IMR-90 (cell line): ENCODE results near the gene BIK. TPM values are rescaled to one million over a fixed set of nuclear protein-coding genes. Genes with fewer than 3 reads are reported as not detected.

Experiments used
- ATAC-seq: fragments of 200-7000 bp; cut with Tn5 transposase; 2 replicates; pipeline ENCODE4 v1.9.1; 2020; ENCODE audit warnings: low read depth, mild to moderate bottlenecking, moderate library complexity
- BruUV-seq: library from RNA; stranded (reverse); fragments of 400-500 nt; replicated peaks from 2 replicates; lab custom pipeline; 2021; lab: Mats Ljungman, UMichigan
- CTCF ChIA-PET: fragments of 300-600 bp; formaldehyde crosslinking; extraction: SDS; loops from one replicate; lab custom pipeline; 2021; ENCODE audit warnings: antibody characterized with exemption; lab: Yijun Ruan, JAX
- POLR2A ChIA-PET: fragments of 300-600 bp; sonication (Branson Sonifier 250); formaldehyde crosslinking; loops from one replicate; lab custom pipeline; 2022; ENCODE audit warnings: antibody characterized with exemption; ENCODE audit not compliant: unreplicated experiment; lab: Charles Lee
- DNase-seq: peaks from one replicate; pipeline ENCODE4 v3.0.0; 2013
- H2AFZ ChIP-seq: replicated peaks from 2 replicates; pipeline ENCODE3; 2013; ENCODE audit warnings: low read length, mild to moderate bottlenecking; ENCODE audit not compliant: poor library complexity
- H2AK5ac ChIP-seq: 2 replicates; pipeline ENCODE4 v1.6.1; 2013; ENCODE audit warnings: low read depth, low read length, inconsistent platforms
- H2AK9ac ChIP-seq: replicated peaks from 2 replicates; pipeline ENCODE3; 2013; ENCODE audit warnings: mild to moderate bottlenecking, low read depth, low read length, moderate library complexity; ENCODE audit not compliant: poor library complexity
- H2BK120ac ChIP-seq: 2 replicates; pipeline ENCODE4 v1.6.1; 2013; ENCODE audit warnings: low read depth, low read length, inconsistent platforms
- H2BK15ac ChIP-seq: 3 replicates; pipeline ENCODE4 v1.6.1; 2013; ENCODE audit warnings: low read depth, low read length, inconsistent platforms
- H2BK20ac ChIP-seq: 2 replicates; pipeline ENCODE4 v1.6.1; 2013; ENCODE audit warnings: low read depth, mild to moderate bottlenecking, inconsistent platforms, low read length, moderate library complexity
- H2BK5ac ChIP-seq: 2 replicates; pipeline ENCODE4 v1.6.1; 2013; ENCODE audit warnings: mild to moderate bottlenecking, low read depth, low read length, inconsistent platforms; ENCODE audit not compliant: poor library complexity, severe bottlenecking
- H3K14ac ChIP-seq: replicated peaks from 2 replicates; pipeline ENCODE4 v1.6.1; 2013; ENCODE audit warnings: low read depth, low read length, inconsistent platforms
- H3K18ac ChIP-seq: 2 replicates; pipeline ENCODE4 v1.6.1; 2013; ENCODE audit warnings: low read depth, low read length, control low read depth
- H3K23ac ChIP-seq: 2 replicates; pipeline ENCODE4 v1.6.1; 2013; ENCODE audit warnings: low read depth, low read length, inconsistent platforms
- H3K27ac ChIP-seq: 2 replicates; pipeline ENCODE4 v1.5.1; 2013; ENCODE audit warnings: mild to moderate bottlenecking, control low read depth, low read length; ENCODE audit not compliant: insufficient read depth
- H3K27me3 ChIP-seq: 2 replicates; pipeline ENCODE4 v1.6.1; 2013; ENCODE audit warnings: low read length; ENCODE audit not compliant: control insufficient read depth, insufficient read depth
- H3K36me3 ChIP-seq: 2 replicates; pipeline ENCODE4 v1.6.1; 2013; ENCODE audit warnings: low read length, mixed read lengths; ENCODE audit not compliant: control insufficient read depth, insufficient read depth
- H3K4ac ChIP-seq: 2 replicates; pipeline ENCODE4 v1.6.1; 2013; ENCODE audit warnings: low read depth, low read length, inconsistent platforms
- H3K4me1 ChIP-seq: 2 replicates; pipeline ENCODE4 v1.6.1; 2013; ENCODE audit warnings: low read length, mixed read lengths; ENCODE audit not compliant: control insufficient read depth, insufficient read depth
- H3K4me2 ChIP-seq: 2 replicates; pipeline ENCODE4 v1.6.1; 2013; ENCODE audit warnings: low read depth, mild to moderate bottlenecking, control low read depth, low read length, moderate library complexity
- H3K4me3 ChIP-seq: 2 replicates; pipeline ENCODE4 v1.5.1; 2013; ENCODE audit warnings: low read depth, mild to moderate bottlenecking, control low read depth, low read length, moderate library complexity; ENCODE audit not compliant: insufficient read depth
- H3K56ac ChIP-seq: 2 replicates; pipeline ENCODE4 v1.6.1; 2013; ENCODE audit warnings: low read length, inconsistent platforms; ENCODE audit not compliant: insufficient read depth; ENCODE audit errors: extremely low read depth
- H3K79me1 ChIP-seq, 2 experiments: 2 replicates each; pipeline ENCODE4 v1.6.1; 2013; ENCODE audit warnings: low read length in 2 of 2, inconsistent platforms in 1 of 2, low read depth in 1 of 2
- H3K9ac ChIP-seq: 2 replicates; pipeline ENCODE4 v1.6.1; 2013; ENCODE audit warnings: low read depth, low read length, control low read depth
- H3K9me1 ChIP-seq: 2 replicates; pipeline ENCODE4 v1.6.1; 2013; ENCODE audit warnings: low read length, inconsistent platforms; ENCODE audit not compliant: insufficient read depth
- H3K9me3 ChIP-seq: 2 replicates; pipeline ENCODE4 v1.6.1; 2013; ENCODE audit warnings: low read length; ENCODE audit not compliant: control insufficient read depth, insufficient read depth
- H4K20me1 ChIP-seq: 2 replicates; pipeline ENCODE4 v1.6.1; 2013; ENCODE audit warnings: low read length, inconsistent platforms; ENCODE audit not compliant: insufficient read depth
- H4K5ac ChIP-seq: 2 replicates; pipeline ENCODE4 v1.6.1; 2013; ENCODE audit warnings: mild to moderate bottlenecking, low read depth, low read length, control low read depth
- H4K8ac ChIP-seq, 2 experiments: 2 replicates each; pipeline ENCODE4 v1.6.1; 2013; ENCODE audit warnings: low read depth in 2 of 2, low read length in 2 of 2, control low read depth in 1 of 2, inconsistent platforms in 1 of 2
- H4K91ac ChIP-seq: 2 replicates; pipeline ENCODE4 v1.6.1; 2013; ENCODE audit warnings: low read depth, low read length, inconsistent platforms; ENCODE audit not compliant: insufficient read depth
- BHLHE40 ChIP-seq: fragments of 150-350 bp; IDR thresholded peaks from 2 replicates; pipeline ENCODE4 v1.6.1; 2016; ENCODE audit warnings: mild to moderate bottlenecking, low read depth, low read length
- CEBPB ChIP-seq: IDR thresholded peaks from 2 replicates; pipeline ENCODE4 v1.6.1; 2012; ENCODE audit warnings: low read depth, low read length, improper control_type of control experiment
- CHD1 ChIP-seq: IDR thresholded peaks from 2 replicates; pipeline ENCODE4 v1.6.1; 2012; ENCODE audit warnings: low read depth, low read length, improper control_type of control experiment
- FOS ChIP-seq: fragments of 150-350 bp; IDR thresholded peaks from 2 replicates; pipeline ENCODE4 v1.6.1; 2016; ENCODE audit warnings: low read depth, low read length
- MAFK ChIP-seq: IDR thresholded peaks from 2 replicates; pipeline ENCODE4 v1.6.1; 2012; ENCODE audit warnings: low read depth, low read length, improper control_type of control experiment
- MAZ ChIP-seq: IDR thresholded peaks from 2 replicates; pipeline ENCODE4 v1.6.1; 2012; ENCODE audit warnings: low read depth, mild to moderate bottlenecking, low read length, improper control_type of control experiment, moderate library complexity, borderline replicate concordance
- MXI1 ChIP-seq: IDR thresholded peaks from 2 replicates; pipeline ENCODE4 v1.6.1; 2012; ENCODE audit warnings: low read depth, mild to moderate bottlenecking, low read length, moderate library complexity, borderline replicate concordance
- NFE2L2 ChIP-seq: fragments of 150-350 bp; IDR thresholded peaks from 2 replicates; pipeline ENCODE4 v1.6.1; 2016; ENCODE audit warnings: low read depth, mild to moderate bottlenecking, low read length
- POLR2A ChIP-seq: IDR thresholded peaks from 2 replicates; pipeline ENCODE4 v1.6.1; 2012; ENCODE audit warnings: mild to moderate bottlenecking, low read depth, low read length
- RAD21 ChIP-seq: IDR thresholded peaks from 2 replicates; pipeline ENCODE4 v1.6.1; 2012; ENCODE audit warnings: low read length, improper control_type of control experiment
- RCOR1 ChIP-seq: IDR thresholded peaks from 2 replicates; pipeline ENCODE4 v1.6.1; 2012; ENCODE audit warnings: mild to moderate bottlenecking, low read length, improper control_type of control experiment; ENCODE audit not compliant: insufficient replicate concordance
- RFX5 ChIP-seq: IDR thresholded peaks from 2 replicates; pipeline ENCODE4 v1.8.0; 2012; ENCODE audit warnings: low read depth, mild to moderate bottlenecking, low read length, moderate library complexity
- SMC3 ChIP-seq: fragments of 150-350 bp; IDR thresholded peaks from 2 replicates; pipeline ENCODE4 v1.6.1; 2016; ENCODE audit warnings: low read depth, mild to moderate bottlenecking, antibody characterized with exemption, low read length, moderate library complexity
- WGBS, 2 experiments: methylation state at CpG; one replicate each; pipeline versions ENCODE4 v1.1.5 to v1.1.7; 2013; ENCODE audit warnings: missing lambda C conversion rate in 2 of 2; ENCODE audit not compliant: insufficient read length in 1 of 2; ENCODE audit errors: extremely low coverage in 2 of 2; 5-methylcytosine and 5-hydroxymethylcytosine counted together
- dilution Hi-C: fragments of 300-500 bp; cut with HindIII; formaldehyde crosslinking; loops from one replicate; pipeline ENCODE4 v1.14.3; 2018; ENCODE audit warnings: low sequenced_read_pairs; ENCODE audit not compliant: unreplicated experiment
- in situ Hi-C: fragments of 300-500 bp; cut with MboI; formaldehyde crosslinking; loops from 3 replicates; pipeline ENCODE4 v1.14.3; 2019; ENCODE audit warnings: low sequenced_read_pairs, inconsistent platforms, mixed read lengths
- intact Hi-C: fragments of 100-400 bp; cut with micrococcal nuclease; formaldehyde crosslinking; loops from 2 replicates; pipeline ENCODE4 v1.10.0; 2022
- polyA plus RNA-seq, 3 experiments: library from polyadenylated mRNA; depleted of rRNA; stranded (reverse); fragments of >200 nt; gene quantifications; 2 replicates each; pipeline ENCODE4 v1.2.3, GENCODE V29; 2012; ENCODE audit warnings: low replicate concordance in 1 of 3
- total RNA-seq: library from RNA; depleted of rRNA; stranded (reverse); fragments of >200 nt; gene quantifications from 2 replicates; pipeline ENCODE4 v1.2.3, GENCODE V29; 2012
- TF ChIP-seq, protein P1 (sequence below): fragments of 150-350 bp; IDR thresholded peaks from 2 replicates; pipeline ENCODE4 v1.6.1; 2017; ENCODE audit warnings: mild to moderate bottlenecking, antibody characterized with exemption, low read length, low read depth
- TF ChIP-seq, protein P2 (sequence below): conservative IDR thresholded peaks from 2 replicates; pipeline ENCODE4 v1.5.1; 2012; ENCODE audit warnings: mild to moderate bottlenecking, low read depth, low read length, improper control_type of control experiment
- TF ChIP-seq, protein P3 (sequence below): fragments of 150-350 bp; IDR thresholded peaks from 2 replicates; pipeline ENCODE4 v1.6.1; 2016; ENCODE audit warnings: low read depth, mild to moderate bottlenecking, low read length, moderate library complexity, borderline replicate concordance

Gene BIK
- total and polyA plus RNA-seq, 2 of the 4 experiments (the other 2 are of a cell fraction) = 0.18 TPM; not detected in 1

DNA sequence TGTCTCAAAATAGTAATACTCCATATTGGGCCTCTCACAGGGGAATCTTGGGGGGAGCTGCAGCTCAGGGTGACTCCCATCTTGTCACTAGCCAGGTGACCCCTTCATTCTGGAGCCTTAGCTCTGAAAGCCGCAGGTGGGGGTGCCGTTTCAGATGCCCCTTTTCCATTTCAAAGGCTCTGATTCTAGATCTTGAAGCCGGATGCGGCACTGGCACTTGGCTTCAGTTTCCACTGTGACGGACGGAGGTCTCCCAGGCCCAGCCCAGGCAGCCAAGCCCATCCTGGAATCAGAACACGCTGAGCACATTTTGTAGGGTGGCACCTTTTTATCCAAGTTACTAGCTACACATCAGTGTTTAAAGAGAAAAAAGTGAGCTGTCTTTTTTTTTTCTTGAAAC, 6.4 kb downstream of the BIK start:
- ATAC-seq = no peak
- no peaks in the 10 kb centered on the region for H3K9me1 ChIP-seq
- peaks cover 27% of the 10 kb centered on the region for H3K27me3 ChIP-seq
- H2AK5ac ChIP-seq = no peak overlapping the region
- no peaks in the 10 kb centered on the region for H4K20me1 ChIP-seq
- H3K79me1 ChIP-seq = no peaks in the 10 kb centered on the region
- CTCF ChIA-PET = no interaction called here
- H2AFZ ChIP-seq = no peak overlapping the region
- WGBS, 2 experiments = 73% methylated on average over 3 of the region's 7 CpGs; no CpG with 5 or more reads in 1 of the 2 experiments
- no peak overlapping the region for H3K9ac ChIP-seq
- H3K4me2 ChIP-seq = no peak overlapping the region
- H2BK15ac ChIP-seq = no peak overlapping the region
- POLR2A ChIA-PET = no interaction called here
- no peaks in the 10 kb centered on the region for H3K4me1 ChIP-seq
- no peak overlapping the region for H3K4me3 ChIP-seq
- H2BK20ac ChIP-seq = no peak overlapping the region
- H4K91ac ChIP-seq = no peak overlapping the region
- no peak overlapping the region for H2BK120ac ChIP-seq
- BruUV-seq = no TSS peak
- H3K9me3 ChIP-seq = no peaks in the 10 kb centered on the region
- dilution Hi-C loops = no loop called here
- intact Hi-C loops = no loop called here
- TF ChIP-seq NFE2L2 (no peak), MAZ (no peak), MAFK (no peak), RFX5 (no peak), MXI1 (no peak), FOS (no peak), CEBPB (no peak), RAD21 (no peak), POLR2A (no peak), RCOR1 (no peak), SMC3 (no peak), BHLHE40 (no peak), CHD1 (no peak)
- TF ChIP-seq, protein P1, sequence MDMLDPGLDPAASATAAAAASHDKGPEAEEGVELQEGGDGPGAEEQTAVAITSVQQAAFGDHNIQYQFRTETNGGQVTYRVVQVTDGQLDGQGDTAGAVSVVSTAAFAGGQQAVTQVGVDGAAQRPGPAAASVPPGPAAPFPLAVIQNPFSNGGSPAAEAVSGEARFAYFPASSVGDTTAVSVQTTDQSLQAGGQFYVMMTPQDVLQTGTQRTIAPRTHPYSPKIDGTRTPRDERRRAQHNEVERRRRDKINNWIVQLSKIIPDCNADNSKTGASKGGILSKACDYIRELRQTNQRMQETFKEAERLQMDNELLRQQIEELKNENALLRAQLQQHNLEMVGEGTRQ = no peak
- TF ChIP-seq, protein P2, sequence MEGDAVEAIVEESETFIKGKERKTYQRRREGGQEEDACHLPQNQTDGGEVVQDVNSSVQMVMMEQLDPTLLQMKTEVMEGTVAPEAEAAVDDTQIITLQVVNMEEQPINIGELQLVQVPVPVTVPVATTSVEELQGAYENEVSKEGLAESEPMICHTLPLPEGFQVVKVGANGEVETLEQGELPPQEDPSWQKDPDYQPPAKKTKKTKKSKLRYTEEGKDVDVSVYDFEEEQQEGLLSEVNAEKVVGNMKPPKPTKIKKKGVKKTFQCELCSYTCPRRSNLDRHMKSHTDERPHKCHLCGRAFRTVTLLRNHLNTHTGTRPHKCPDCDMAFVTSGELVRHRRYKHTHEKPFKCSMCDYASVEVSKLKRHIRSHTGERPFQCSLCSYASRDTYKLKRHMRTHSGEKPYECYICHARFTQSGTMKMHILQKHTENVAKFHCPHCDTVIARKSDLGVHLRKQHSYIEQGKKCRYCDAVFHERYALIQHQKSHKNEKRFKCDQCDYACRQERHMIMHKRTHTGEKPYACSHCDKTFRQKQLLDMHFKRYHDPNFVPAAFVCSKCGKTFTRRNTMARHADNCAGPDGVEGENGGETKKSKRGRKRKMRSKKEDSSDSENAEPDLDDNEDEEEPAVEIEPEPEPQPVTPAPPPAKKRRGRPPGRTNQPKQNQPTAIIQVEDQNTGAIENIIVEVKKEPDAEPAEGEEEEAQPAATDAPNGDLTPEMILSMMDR = no peak
- TF ChIP-seq, protein P3, sequence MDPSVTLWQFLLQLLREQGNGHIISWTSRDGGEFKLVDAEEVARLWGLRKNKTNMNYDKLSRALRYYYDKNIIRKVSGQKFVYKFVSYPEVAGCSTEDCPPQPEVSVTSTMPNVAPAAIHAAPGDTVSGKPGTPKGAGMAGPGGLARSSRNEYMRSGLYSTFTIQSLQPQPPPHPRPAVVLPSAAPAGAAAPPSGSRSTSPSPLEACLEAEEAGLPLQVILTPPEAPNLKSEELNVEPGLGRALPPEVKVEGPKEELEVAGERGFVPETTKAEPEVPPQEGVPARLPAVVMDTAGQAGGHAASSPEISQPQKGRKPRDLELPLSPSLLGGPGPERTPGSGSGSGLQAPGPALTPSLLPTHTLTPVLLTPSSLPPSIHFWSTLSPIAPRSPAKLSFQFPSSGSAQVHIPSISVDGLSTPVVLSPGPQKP = no peak
- no peak overlapping the region for H2BK5ac ChIP-seq
- no peak overlapping the region for H4K5ac ChIP-seq
- no peak overlapping the region for H2AK9ac ChIP-seq
- DNase-seq = no peak
- H3K27ac ChIP-seq = no peak overlapping the region
- no peak overlapping the region for H3K4ac ChIP-seq
- H3K36me3 ChIP-seq = no peaks in the 10 kb centered on the region
- no peak overlapping the region for H3K14ac ChIP-seq
- in situ Hi-C loops = no loop called here
- H3K18ac ChIP-seq = no peak overlapping the region
- no peak overlapping the region for H3K56ac ChIP-seq
- H3K23ac ChIP-seq = no peak overlapping the region
- H4K8ac ChIP-seq = no peak overlapping the region
